CD4-positive, alpha-beta T cell treated with Interleukin-6 for 4 hours (primary cell): ENCODE results near the gene TDRD12.
"Not testable (repeated sequence)": the region's sequence is repeated elsewhere in the genome, so short reads cannot be mapped to it uniquely, and the experiment has no call there.

Experiments used
- DNase-seq: peaks from one replicate; pipeline ENCODE4 v3.0.0-alpha.2; 2020; ENCODE audit warnings: mixed read lengths

The TDRD12 gene

GRCh38 chr19:32750441-32751055, 31.0 kb downstream of the TDRD12 start:
- DNase-seq: no peak

DNA sequence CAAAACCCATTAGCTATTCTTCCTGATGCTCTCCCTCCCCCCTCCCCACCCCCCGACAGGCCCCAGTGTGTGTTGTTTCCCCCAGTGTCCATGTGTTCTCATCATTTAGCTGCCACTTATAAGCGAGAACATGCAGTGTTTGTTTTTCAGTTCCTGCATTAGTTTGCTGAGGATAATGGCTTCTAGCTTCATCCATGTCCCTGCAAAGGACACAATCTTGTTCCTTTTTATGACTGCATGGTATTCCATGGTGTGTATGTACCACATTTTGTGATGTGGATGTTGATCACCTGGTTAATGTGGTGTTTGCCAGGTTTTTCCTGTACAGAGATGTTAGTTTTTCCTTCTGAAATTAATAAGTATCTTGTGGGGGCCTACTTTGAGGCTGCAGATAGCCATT, 31.5 kb downstream of the TDRD12 start:
- DNase-seq: no peak

DNA sequence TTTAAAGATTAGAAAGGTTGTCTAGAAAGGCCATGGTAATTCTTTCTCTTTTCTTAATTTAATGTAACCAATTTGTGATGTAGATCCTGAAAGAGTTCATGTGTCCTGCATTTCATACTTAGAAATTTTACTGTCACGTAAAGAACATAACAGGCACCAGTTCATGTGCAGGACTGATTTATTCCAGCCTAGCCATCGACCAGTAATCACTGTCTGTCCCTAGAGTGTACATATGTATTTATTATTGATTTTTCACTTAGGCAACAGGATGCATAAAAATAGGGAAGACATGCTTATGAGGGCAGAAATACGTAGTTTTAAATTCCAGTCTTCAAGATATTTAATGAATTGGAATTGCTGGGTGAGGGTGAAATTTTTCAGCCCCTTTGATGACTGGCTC, 37.6 kb downstream of the TDRD12 start:
- DNase-seq: no peak

DNA sequence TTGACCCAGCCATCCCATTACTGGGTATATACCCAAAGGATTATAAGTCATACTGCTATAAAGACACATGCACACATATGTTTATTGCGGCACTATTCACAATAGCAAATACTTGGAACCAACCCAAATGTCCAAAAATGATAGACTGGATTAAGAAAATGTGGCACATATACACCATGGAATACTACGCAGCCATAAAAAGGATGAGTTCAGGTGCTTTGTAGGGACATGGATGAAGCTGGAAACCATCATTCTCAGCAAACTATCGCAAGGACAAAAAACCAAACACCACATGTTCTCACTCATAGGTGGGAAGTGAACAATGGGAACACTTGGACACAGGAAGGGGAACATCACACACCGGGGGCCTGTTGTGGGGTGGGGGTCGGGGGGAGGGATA, 45.8 kb downstream of the TDRD12 start:
- not testable (repeated sequence) for DNase-seq

DNA sequence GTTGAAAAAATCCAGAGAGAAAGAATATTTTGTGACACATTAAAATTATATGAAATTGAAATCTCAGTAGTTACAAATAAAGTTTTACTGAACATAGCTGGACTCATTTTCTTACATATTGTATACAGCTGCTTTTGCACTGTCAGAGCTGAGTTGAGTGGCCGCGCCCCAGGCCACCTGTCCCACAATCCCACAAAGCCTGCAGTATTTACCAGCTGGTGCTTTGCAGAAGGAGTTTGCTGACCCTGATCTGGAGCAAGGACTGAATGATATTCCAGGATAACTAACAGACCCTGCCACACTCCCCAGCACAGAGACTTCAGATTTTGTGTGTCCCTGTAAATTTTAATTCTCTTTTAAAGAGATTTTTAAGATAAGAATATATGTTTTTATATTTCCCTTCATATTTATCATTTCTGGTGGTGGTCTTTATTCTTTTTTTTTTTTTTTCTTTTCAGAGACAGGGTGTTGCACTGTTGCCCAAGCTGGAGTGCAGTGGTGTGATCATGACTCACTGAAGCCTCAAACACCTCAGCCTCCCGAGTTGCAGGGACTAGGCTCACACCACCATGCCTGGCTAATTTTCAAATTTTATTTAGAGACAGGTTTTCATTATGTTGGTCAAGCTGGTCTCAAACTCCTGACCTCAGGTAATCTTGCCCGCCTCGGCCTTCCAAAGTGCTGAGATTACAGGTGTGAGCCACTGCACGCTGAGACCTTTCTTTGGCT, 48.5 kb downstream of the TDRD12 start:
- DNase-seq: no peak

DNA sequence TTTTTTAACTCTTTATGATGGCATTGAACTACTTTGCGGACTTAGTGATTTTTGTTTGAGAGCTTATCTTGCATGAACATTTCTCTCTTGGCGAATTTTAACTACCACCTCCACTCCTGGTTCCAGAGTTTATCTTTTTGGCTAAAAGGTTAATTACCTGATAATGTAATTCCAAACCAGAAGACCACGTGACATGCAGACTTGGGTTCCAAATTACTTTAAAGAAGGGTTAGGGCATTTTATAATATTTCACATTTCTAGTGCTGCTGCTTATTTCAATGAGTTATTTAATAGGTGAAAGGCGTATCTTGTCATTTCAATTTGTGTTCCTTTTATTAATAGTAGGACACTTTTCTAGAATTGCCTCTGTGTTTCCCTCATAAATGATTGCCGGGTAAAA, 52.0 kb downstream of the TDRD12 start:
- no peak for DNase-seq

- no peak for DNase-seq
These were observed 53.6 kb downstream of the TDRD12 start for GRCh38 chr19:32773126-32773525.

DNA sequence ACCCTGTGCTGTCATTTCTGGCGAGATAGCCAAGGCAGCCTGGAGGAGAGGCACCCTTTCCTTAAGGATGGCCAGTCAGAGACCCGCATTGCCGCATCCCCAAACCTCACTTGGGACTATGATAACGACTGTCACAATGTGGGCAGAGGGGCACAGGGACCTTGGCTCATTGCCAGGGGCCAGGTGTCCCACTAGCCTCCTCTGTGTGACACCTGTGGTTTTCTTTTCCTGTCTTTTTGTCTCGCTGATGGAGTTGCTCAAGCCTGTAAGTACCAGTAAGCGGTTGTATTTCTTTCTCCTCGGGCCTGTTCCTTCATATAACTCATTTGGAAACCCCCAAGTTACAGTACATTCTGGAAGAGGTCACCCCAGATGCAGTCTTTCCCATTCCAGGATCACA, 59.5 kb downstream of the TDRD12 start:
- no peak for DNase-seq

DNA sequence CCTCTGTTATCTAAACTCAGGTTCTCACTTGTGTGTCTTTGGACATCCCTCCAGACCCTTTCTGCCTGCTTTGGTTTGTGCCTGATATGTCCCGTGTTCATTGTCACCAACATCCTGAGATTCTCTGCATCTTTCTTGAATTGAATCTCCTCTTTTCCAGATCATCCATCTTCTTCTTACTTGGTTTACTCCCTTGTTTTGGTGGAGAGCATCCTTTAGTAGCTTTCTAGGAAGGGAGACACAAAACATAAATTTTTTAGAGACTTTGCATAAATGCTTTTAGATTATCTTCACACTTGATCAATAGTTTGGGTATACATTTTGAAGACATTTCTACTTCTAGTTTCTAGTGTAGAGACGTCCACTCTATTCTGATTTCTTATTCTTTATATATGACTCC, 61.7 kb downstream of the TDRD12 start:
- no peak for DNase-seq

GRCh38 chr19:32782089-32782488, 62.5 kb downstream of the TDRD12 start:
- DNase-seq: not testable (repeated sequence)

DNA sequence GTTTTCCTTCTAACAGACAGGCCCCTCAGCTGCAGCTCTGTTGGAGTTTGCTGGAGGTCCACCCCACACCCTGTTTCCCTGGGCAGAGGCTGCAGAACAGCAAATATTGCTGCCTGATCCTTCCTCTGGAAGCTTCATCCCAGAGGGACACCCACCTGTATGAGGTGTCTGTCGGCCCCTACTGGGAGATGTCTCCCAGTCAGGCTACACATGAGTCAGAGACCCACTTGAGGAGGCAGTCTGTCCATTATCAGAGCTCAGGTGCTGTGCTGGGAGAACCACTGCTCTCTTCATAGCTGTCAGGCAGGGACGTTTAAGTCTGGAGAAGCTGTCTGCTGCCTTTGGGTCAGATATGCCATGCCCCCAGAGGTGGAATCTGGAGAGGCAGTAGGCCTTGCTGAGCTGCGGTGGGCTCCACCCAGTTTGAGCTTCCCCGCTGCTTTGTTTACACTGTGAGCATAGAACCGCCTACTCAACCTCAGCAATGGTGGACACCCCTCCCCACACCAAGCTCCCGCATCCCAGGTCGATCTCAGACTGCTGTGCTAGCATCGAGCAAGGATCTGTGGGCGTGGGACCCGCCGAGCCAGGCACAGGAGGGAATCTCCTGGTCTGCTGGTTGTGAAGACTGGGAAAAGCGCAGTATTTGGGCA, 67.7 kb downstream of the TDRD12 start:
- DNase-seq: not testable (repeated sequence)

GRCh38 chr19:32787895-32788294, 68.3 kb downstream of the TDRD12 start:
- not testable (repeated sequence) for DNase-seq

- no peak for DNase-seq
These were observed 69.9 kb downstream of the TDRD12 start for GRCh38 chr19:32789429-32789828.

DNA sequence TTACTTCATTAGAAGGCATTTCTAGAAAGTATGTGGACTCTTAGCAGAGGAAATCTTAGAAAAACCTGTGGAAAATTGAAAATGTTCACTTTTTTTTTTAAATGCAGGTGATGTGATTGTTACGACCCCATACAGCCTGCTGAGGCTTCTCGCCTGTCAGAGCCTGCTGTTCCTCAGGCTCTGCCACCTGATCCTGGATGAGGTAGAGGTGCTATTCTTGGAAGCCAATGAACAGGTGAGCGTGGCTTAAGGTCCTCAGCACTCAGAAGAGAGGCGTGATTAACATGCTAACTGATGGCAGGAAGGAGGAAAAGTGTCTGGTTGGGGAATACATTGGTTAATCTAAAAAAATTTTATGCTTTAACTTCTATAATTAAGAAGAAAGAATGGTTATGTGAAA, 78.6 kb downstream of the TDRD12 start:
- DNase-seq: no peak

- DNase-seq: no peak
These were observed 80.6 kb downstream of the TDRD12 start for GRCh38 chr19:32800191-32800590.

DNA sequence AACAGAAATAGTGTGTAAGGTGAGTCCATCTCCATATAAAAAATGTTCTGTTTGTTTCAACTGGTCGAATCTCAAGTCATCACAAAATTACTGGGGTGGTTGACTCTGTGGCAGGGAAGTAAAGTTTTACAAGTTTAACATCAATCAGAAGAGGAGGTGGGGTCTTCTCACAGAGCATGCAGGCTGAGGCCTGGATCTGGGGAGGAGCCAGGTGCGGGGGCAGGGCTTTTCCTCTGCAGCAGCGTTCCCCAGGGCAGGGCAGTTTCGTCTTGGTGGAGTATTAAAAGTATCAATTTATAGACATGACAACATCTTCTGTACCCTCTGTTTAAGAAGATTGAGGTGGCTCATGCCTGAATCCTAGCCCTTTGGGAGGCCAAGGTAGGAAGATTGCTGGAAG, 81.2 kb downstream of the TDRD12 start:
- DNase-seq: peak; percentile 36

DNA sequence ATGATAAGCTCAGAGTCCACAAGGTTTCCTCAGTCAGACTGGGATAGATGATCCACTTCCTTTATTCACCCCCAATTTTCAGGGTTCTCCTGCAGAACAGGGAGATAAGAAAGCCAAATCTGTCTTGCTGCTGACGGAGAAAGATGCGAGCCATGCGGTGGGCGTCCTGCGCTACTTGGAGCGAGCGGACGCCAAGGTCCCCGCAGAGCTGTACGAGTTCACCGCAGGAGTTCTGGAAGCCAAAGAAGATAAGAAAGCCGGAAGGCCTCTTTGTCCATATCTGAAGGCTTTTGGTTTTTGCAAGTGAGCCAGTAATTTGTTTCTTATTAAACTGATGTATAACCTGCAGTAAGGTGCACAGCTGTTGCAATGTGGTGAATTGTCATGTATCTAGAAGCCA, 83.3 kb downstream of the TDRD12 start:
- DNase-seq: no peak

GRCh38 chr19:32808236-32808635, 88.7 kb downstream of the TDRD12 start:
- no peak for DNase-seq

GRCh38 chr19:32809254-32809653, 89.7 kb downstream of the TDRD12 start:
- DNase-seq: peak; percentile 14

DNA sequence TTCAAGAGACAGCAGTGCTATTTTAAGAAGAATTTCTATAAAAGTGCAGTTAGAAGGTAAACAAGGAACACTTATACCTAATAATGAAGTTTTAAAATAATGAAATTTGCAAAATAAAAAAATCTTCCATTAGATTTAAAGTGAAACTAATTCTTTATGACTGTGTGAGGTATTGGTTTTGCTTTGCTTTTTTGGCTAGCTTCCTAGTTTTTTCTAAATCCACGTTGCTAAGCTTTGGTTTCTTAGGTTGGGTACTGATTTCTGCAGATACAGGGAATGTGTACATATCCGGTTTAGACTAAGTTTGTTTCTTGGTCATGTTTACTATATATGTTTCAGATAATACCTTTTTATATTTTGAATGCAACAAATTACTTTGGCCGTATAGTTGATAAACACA, 90.2 kb downstream of the TDRD12 start:
- no peak for DNase-seq

GRCh38 chr19:32810452-32810851, 90.9 kb downstream of the TDRD12 start:
- no peak for DNase-seq

DNA sequence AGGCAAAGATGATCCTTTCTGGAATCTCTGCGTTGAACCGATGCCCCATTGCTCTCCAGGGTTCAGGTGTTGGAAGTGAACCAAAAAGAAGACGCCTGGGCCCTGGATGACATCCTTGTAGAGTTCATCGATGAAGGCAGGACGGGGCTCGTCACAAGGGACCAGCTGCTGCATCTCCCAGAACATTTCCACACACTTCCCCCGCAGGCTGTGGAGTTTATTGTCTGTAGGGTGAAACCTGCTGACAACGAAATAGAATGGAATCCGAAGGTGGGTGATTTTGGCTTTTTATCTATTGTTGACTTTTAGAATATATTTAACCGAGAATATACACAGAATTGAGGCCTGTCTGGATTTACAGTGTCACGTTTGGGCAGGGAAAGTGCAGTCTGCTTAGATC, 91.6 kb downstream of the TDRD12 start:
- no peak for DNase-seq

- no peak for DNase-seq
These were observed 92.5 kb downstream of the TDRD12 start for GRCh38 chr19:32812036-32812435.

DNA sequence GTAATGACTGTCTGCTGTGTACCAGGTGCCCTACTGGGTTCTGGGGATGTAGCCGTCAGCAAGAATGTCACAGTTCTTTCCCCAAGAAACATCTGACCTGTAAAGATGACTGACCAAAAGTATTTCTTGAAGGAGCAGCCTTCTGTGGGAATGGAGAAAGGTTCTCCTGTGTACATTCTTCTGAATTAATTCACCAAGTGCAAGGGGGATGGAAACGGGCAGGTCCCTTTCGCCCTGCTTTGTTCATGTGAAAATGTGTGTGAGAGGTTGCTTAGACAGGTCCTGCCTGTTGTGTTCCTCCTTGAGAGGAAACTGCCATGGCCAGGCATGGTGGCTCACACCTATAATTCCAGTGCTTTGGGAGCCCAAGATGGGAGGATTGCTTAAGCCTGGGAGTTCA, 93.0 kb downstream of the TDRD12 start:
- DNase-seq: no peak
